A549 treated with Mapracorat at 1 μM for 4 hours (cell line): Measurements from ENCODE around the gene PSMC4. TPM values are rescaled to one million over a fixed set of nuclear protein-coding genes. Genes with fewer than 3 reads are reported as not detected.

Experiments
- total RNA-seq: library from RNA; stranded (reverse); fragments of 200-300 nt; extraction: Qiagen RNA extraction; gene quantifications from 5 replicates; pipeline ENCODE4 v1.2.3, GENCODE V29; 2022

PSMC4 gene
- total RNA-seq: 258 to 283 TPM (median 272 TPM) in 5 replicates

DNA sequence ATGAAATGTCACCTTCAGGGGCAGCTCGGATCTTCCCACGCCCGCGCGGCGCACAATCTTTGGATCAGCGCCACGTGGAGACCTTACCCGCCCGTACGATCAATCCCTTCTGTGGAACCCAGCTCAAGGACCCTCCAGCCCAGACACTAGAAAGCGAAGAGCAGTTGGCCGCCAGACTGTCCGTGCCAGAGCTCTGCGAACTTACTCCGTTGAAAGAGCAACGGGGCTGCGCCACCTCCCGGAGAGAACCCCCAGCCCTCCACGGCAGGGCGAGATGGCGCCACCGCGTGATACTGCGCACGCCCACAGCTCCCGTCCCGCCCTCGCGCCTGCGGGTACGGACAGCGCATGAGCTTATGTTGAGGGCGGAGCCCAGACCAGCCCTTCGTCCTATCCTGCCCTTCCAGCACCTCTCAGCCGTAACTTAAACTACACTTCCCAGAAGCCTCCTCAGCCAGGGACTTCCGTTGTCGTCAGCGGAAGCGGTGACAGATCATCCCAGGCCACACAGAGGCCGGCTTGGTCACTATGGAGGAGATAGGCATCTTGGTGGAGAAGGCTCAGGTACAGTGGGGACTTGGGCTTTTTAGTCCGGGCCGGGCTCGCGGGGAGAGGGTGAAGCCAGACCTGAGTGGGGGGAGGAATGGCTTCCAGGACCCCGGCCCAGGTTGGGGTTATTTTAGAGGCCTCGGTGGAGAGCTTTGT lies at the start of gene PSMC4:
TSS of gene PSMC4 (plus strand) at position 491 of the 705 bp plus-strand sequence. CDS start at position 529, 38 bp downstream.

DNA sequence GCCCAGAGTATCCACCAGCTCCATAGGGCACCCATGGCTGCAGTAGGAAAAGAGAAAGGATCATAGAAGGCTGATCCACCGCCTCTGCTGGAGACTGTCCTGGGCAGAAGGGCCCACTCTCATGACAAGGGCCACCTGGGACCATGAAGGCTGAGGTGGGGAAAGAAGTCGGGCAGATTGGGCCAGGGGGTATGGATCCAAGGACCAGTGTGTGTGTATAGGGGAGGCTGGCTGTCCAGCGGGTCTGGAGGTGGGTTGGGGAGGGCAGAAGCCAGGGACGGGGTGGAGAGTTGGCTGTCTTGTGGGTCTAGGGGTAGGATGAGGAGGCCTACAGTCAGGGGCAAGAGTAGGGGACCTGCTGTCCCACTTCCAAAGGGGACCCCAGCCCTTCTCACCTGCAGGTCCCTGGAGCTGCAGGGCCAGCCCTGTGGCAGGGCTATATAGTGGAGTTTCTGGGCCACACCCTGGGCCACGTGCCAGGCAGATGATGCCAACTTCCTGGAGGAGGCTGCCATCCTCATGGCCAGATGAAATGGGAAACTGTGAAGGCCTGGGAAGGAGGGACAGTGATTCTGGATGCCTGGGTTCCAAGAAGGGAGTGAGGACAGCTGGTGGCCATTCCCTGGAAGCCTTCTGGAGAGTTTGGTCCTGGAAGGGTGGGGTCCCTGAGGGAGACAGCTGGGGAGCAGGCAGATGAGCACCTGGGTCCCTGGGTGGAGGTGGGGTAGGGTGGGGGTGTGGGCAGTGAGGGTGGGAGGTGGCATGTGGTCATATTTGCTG lies 36.2 kb upstream of the PSMC4 start, which contains the start of gene FCGBP:
TSS of gene FCGBP (minus strand) at position 51 of the 780 bp plus-strand sequence.

GRCh38 chr19:39996811-39997637 lies 26.1 kb downstream of the PSMC4 start, which contains the start of gene ZNF546:
Gene ZNF546 (plus strand): TSS chr19:39997060. CDS start chr19:39998327, 1,267 bp downstream.

Other genes starting within 250 kb of the PSMC4 start
- gene CLC, start 233.1 kb upstream of the PSMC4 start, total RNA-seq: not detected in 5 replicates
- gene LEUTX, start 192.3 kb upstream of the PSMC4 start, total RNA-seq: not detected in 5 replicates
- 17.3 to 23.2 TPM (median 22.1 TPM) in 5 replicates for gene DYRK1B, start 137.0 kb upstream of the PSMC4 start, total RNA-seq
- gene FBL, start 124.8 kb upstream of the PSMC4 start, total RNA-seq: 649 to 729 TPM (median 711 TPM) in 5 replicates
- 0.29 to 1.3 TPM (median 0.80 TPM) in 5 replicates for gene FCGBP, start 36.5 kb upstream of the PSMC4 start, total RNA-seq
- 1.5 to 2.7 TPM (median 2.2 TPM) in 5 replicates for gene ZNF546, start 25.9 kb downstream of the PSMC4 start, total RNA-seq
- 4.7 to 7.3 TPM (median 6.0 TPM) in 5 replicates for gene ZNF780B, start 85.1 kb downstream of the PSMC4 start, total RNA-seq
- gene ZNF780A, start 119.8 kb downstream of the PSMC4 start, total RNA-seq: 24.3 to 31.5 TPM (median 27.6 TPM) in 5 replicates
- 12.1 to 16.8 TPM (median 15.5 TPM) in 5 replicates for gene MAP3K10, start 220.3 kb downstream of the PSMC4 start, total RNA-seq
- 0.21 to 0.47 TPM (median 0.34 TPM) in 4 of 5 replicates, not detected in the other for gene TTC9B, start 247.2 kb downstream of the PSMC4 start, total RNA-seq